T-helper 1 cell treated with Interleukin-12 subunit alpha and Interleukin-12 subunit beta and Interleukin-4 antibody, amounts not matched to agents 30 ng/mL and 1 ng/mL, for 36 hours (primary cell): ENCODE data around the gene FGF12. TPM values are rescaled to one million over a fixed set of nuclear protein-coding genes. Genes with fewer than 3 reads are reported as not detected.

Source experiments
- intact Hi-C: fragments of 100-400 bp; cut with micrococcal nuclease; formaldehyde crosslinking; loops from one replicate; pipeline ENCODE4 v1.15.1; 2024
- total RNA-seq: library from RNA; stranded (reverse); gene quantifications from 2 replicates; pipeline ENCODE4 v1.2.3, GENCODE V29; 2022

The FGF12 gene
- total RNA-seq, 1 donor from 2014 or later = 0.56 TPM

- intact Hi-C loops = no loop called here
These were observed 41.5 kb downstream of the FGF12 start for GRCh38 chr3:192685801-192686200.

- intact Hi-C loops = no loop called here
These were observed 43.2 kb downstream of the FGF12 start for GRCh38 chr3:192684151-192684550.

GRCh38 chr3:192675958-192676649 lies 51.2 kb downstream of the FGF12 start:
- intact Hi-C loops = no loop called here

GRCh38 chr3:192655628-192656027 lies 71.7 kb downstream of the FGF12 start:
- intact Hi-C loops = no loop called here

GRCh38 chr3:192655040-192655439 lies 72.3 kb downstream of the FGF12 start:
- intact Hi-C loops = no loop called here

GRCh38 chr3:192653862-192654261 lies 73.5 kb downstream of the FGF12 start:
- intact Hi-C loops = no loop called here

GRCh38 chr3:192652727-192653126 lies 74.6 kb downstream of the FGF12 start:
- intact Hi-C loops = no loop called here

- intact Hi-C loops = no loop called here
These were observed 75.4 kb downstream of the FGF12 start for GRCh38 chr3:192651836-192652512.

- intact Hi-C loops = no loop called here
These were observed 81.9 kb downstream of the FGF12 start for GRCh38 chr3:192645437-192645836.

GRCh38 chr3:192642651-192643050 lies 84.7 kb downstream of the FGF12 start:
- intact Hi-C loops = no loop called here

GRCh38 chr3:192641919-192642318 lies 85.4 kb downstream of the FGF12 start:
- intact Hi-C loops = no loop called here

GRCh38 chr3:192639987-192640386 lies 87.4 kb downstream of the FGF12 start:
- intact Hi-C loops = no loop called here

- intact Hi-C loops = no loop called here
These were observed 89.5 kb downstream of the FGF12 start for GRCh38 chr3:192637803-192638202.

GRCh38 chr3:192636517-192637444 lies 90.6 kb downstream of the FGF12 start:
- intact Hi-C loops = no loop called here

GRCh38 chr3:192629429-192629828 lies 97.9 kb downstream of the FGF12 start:
- intact Hi-C loops = no loop called here

GRCh38 chr3:192621909-192622308 lies 105.4 kb downstream of the FGF12 start:
- intact Hi-C loops = no loop called here

- intact Hi-C loops = no loop called here
These were observed 107.1 kb downstream of the FGF12 start for GRCh38 chr3:192620275-192620674.

GRCh38 chr3:192611411-192611810 lies 115.9 kb downstream of the FGF12 start:
- intact Hi-C loops = no loop called here

- intact Hi-C loops = loop anchor here (5.0 kb wide), 1 partner anchor 623 kb away; no protein-coding TSS in a partner anchor
These were observed 118.4 kb downstream of the FGF12 start for GRCh38 chr3:192608726-192609600.

GRCh38 chr3:192607798-192608197 lies 119.5 kb downstream of the FGF12 start:
- intact Hi-C loops = loop anchor here (5.0 kb wide), 1 partner anchor 625 kb away; no protein-coding TSS in a partner anchor

GRCh38 chr3:192597913-192598312 lies 129.4 kb downstream of the FGF12 start:
- intact Hi-C loops = no loop called here
